GM23338 (cell line): ENCODE measurements around the gene AQP12B. TPM values are rescaled to one million over a fixed set of nuclear protein-coding genes. Genes with fewer than 3 reads are reported as not detected.
"Not testable (repeated sequence)": the region's sequence is repeated elsewhere in the genome, so short reads cannot be mapped to it uniquely, and the experiment has no call there.

Source experiments
- ATAC-seq: fragments of 200-7000 bp; cut with Tn5 transposase; 3 replicates; pipeline ENCODE4 v1.9.1; 2020
- DNase-seq: peaks from one replicate; pipeline ENCODE4 v3.0.0-alpha.2; 2015; ENCODE audit warnings: low spot score
- H2AFZ ChIP-seq: fragments of 200-600 bp; sonication (generic); 2 replicates; pipeline ENCODE4 v1.8.0; 2016; ENCODE audit warnings: antibody characterized with exemption, mild to moderate bottlenecking, moderate library complexity
- H3F3A ChIP-seq: fragments of 200-600 bp; sonication (generic); replicated peaks from 2 replicates; pipeline ENCODE4 v1.8.0; 2017; ENCODE audit warnings: antibody characterized with exemption, mixed run types, low read depth
- H3K27ac ChIP-seq: fragments of 200-600 bp; sonication (generic); 2 replicates; pipeline ENCODE4 v1.6.1; 2016; ENCODE audit warnings: low read depth
- H3K27me3 ChIP-seq: fragments of 200-600 bp; sonication (generic); 2 replicates; pipeline ENCODE4 v1.8.0; 2016; ENCODE audit warnings: mild to moderate bottlenecking, mixed run types, moderate library complexity; ENCODE audit not compliant: insufficient read depth
- H3K36me3 ChIP-seq: fragments of 200-600 bp; sonication (generic); 2 replicates; pipeline ENCODE4 v1.8.0; 2016; ENCODE audit warnings: mild to moderate bottlenecking; ENCODE audit not compliant: insufficient read depth
- H3K4me1 ChIP-seq: fragments of 200-600 bp; sonication (generic); 2 replicates; pipeline ENCODE4 v1.8.0; 2016; ENCODE audit warnings: mild to moderate bottlenecking, moderate library complexity; ENCODE audit not compliant: insufficient read depth
- H3K4me2 ChIP-seq: fragments of 200-600 bp; sonication (generic); 2 replicates; pipeline ENCODE4 v1.7.1; 2017; ENCODE audit warnings: mixed run types
- H3K4me3 ChIP-seq: fragments of 200-600 bp; sonication (generic); 2 replicates; pipeline ENCODE4 v1.6.1; 2016; ENCODE audit warnings: mixed run types
- H3K79me2 ChIP-seq: fragments of 200-600 bp; sonication (generic); replicated peaks from 2 replicates; pipeline ENCODE4 v1.8.0; 2017; ENCODE audit warnings: mild to moderate bottlenecking; ENCODE audit not compliant: insufficient read depth
- H3K9me2 ChIP-seq: fragments of 200-600 bp; sonication (generic); 2 replicates; pipeline ENCODE4 v1.8.0; 2017; ENCODE audit not compliant: insufficient read depth
- H4K20me1 ChIP-seq: fragments of 200-600 bp; sonication (generic); replicated peaks from 2 replicates; pipeline ENCODE4 v1.8.0; 2017; ENCODE audit warnings: mild to moderate bottlenecking; ENCODE audit not compliant: insufficient read depth
- H3K27ac Mint-ChIP-seq: 2 replicates; pipeline ENCODE4 v1.8.0; 2020; ENCODE audit warnings: inconsistent platforms, mild to moderate bottlenecking, moderate library complexity, mixed read lengths
- H3K27me3 Mint-ChIP-seq: 3 replicates; pipeline ENCODE4 v1.8.0; 2022; ENCODE audit warnings: low read depth, mild to moderate bottlenecking, moderate library complexity, mixed read lengths, inconsistent platforms; ENCODE audit not compliant: insufficient read depth, poor library complexity
- H3K36me3 Mint-ChIP-seq: 3 replicates; pipeline ENCODE4 v1.8.0; 2021; ENCODE audit warnings: low read depth, mild to moderate bottlenecking, inconsistent platforms, moderate library complexity, mixed read lengths
- H3K4me1 Mint-ChIP-seq: 3 replicates; pipeline ENCODE4 v1.8.0; 2020; ENCODE audit warnings: mild to moderate bottlenecking, inconsistent platforms, mixed read lengths
- H3K4me3 Mint-ChIP-seq: 3 replicates; pipeline ENCODE4 v1.8.0; 2021; ENCODE audit warnings: moderate library complexity, mild to moderate bottlenecking, inconsistent platforms, mixed read lengths
- H3K9me3 Mint-ChIP-seq: 3 replicates; pipeline ENCODE4 v1.8.0; 2020; ENCODE audit warnings: moderate library complexity, mild to moderate bottlenecking, inconsistent platforms, mixed read lengths
- CREB1 ChIP-seq: fragments of 250-450 bp; sonication (Bioruptor Pico); IDR thresholded peaks from 2 replicates; pipeline ENCODE4 v1.5.0; 2020; ENCODE audit warnings: low read depth, mild to moderate bottlenecking, moderate library complexity
- CTCF ChIP-seq, 2 experiments: fragments of 200-600 bp in 1 of 2; sonication (generic) in 1 of 2; conservative IDR thresholded peaks; 2 replicates each; pipeline versions ENCODE4 v1.5.1 to v1.6.1; 2016 to 2017; ENCODE audit warnings: antibody characterized with exemption in 2 of 2, low read depth in 2 of 2, mild to moderate bottlenecking in 2 of 2, moderate library complexity in 1 of 2
- EZH2 ChIP-seq: fragments of 200-600 bp; sonication (generic); IDR thresholded peaks from one replicate; pipeline ENCODE4 v1.8.0; 2017; ENCODE audit warnings: antibody characterized with exemption, mild to moderate bottlenecking, low read depth; ENCODE audit not compliant: unreplicated experiment
- EZH2phosphoT487 ChIP-seq: fragments of 200-600 bp; sonication (generic); IDR thresholded peaks from one replicate; pipeline ENCODE4 v1.8.1; 2018; ENCODE audit warnings: antibody characterized with exemption; ENCODE audit not compliant: unreplicated experiment
- NANOG ChIP-seq: IDR thresholded peaks from 2 replicates; pipeline ENCODE4 v1.6.1; 2016; ENCODE audit warnings: antibody characterized with exemption, borderline replicate concordance
- ZNF114 ChIP-seq: fragments of 250-450 bp; sonication (Bioruptor Pico); IDR thresholded peaks from 2 replicates; pipeline ENCODE4 v1.5.0; 2020; ENCODE audit warnings: mild to moderate bottlenecking, moderate library complexity
- ZNF462 ChIP-seq: fragments of 250-450 bp; sonication (Bioruptor Pico); IDR thresholded peaks from 2 replicates; pipeline ENCODE4 v1.5.0; 2020; ENCODE audit warnings: mild to moderate bottlenecking, moderate library complexity
- polyA plus RNA-seq: library from polyadenylated mRNA; unstranded; fragments of >200 nt; fragmentation: Nextera tagmentation; extraction: Ambion mirVana; gene quantifications from 2 replicates; pipeline ENCODE4 v1.2.1, GENCODE V29; 2016
- total RNA-seq: library from RNA; depleted of rRNA; stranded (reverse); fragments of >200 nt; shearing (Covaris generic); gene quantifications from 2 replicates; pipeline ENCODE4 v1.2.3, GENCODE V29; 2014

The AQP12B gene
- total and polyA plus RNA-seq, 2 experiments from 2014 or later = not detected

- H3K9me2 ChIP-seq, H3K4me2 ChIP-seq, H3K79me2 ChIP-seq, H3K36me3 Mint-ChIP-seq, H3K4me1 Mint-ChIP-seq, H3K27ac ChIP-seq, H2AFZ ChIP-seq, H3K9me3 Mint-ChIP-seq, H4K20me1 ChIP-seq, H3K4me3 ChIP-seq, H3K4me3 Mint-ChIP-seq, H3K27ac Mint-ChIP-seq, H3K4me1 ChIP-seq, DNase-seq, H3F3A ChIP-seq, H3K36me3 ChIP-seq: not testable (repeated sequence)
- peak; percentile 32 for ATAC-seq
- H3K27me3 Mint-ChIP-seq = peaks cover 29% of the 10 kb centered on the region
- peaks cover 26% of the 10 kb centered on the region for H3K27me3 ChIP-seq
Measured at GRCh38 chr2:240675345-240675744, 7.3 kb downstream of the AQP12B start.

GRCh38 chr2:240674461-240675184 is 8.1 kb downstream of the AQP12B start:
- not testable (repeated sequence) for H2AFZ ChIP-seq, H3K4me3 ChIP-seq, H3K36me3 ChIP-seq, H3K27ac ChIP-seq, H3K4me3 Mint-ChIP-seq, H3K27ac Mint-ChIP-seq, H3K9me3 Mint-ChIP-seq, H3K9me2 ChIP-seq, H3K4me2 ChIP-seq, H4K20me1 ChIP-seq, H3F3A ChIP-seq, DNase-seq, H3K79me2 ChIP-seq, H3K4me1 ChIP-seq, H3K36me3 Mint-ChIP-seq, ATAC-seq, H3K4me1 Mint-ChIP-seq
- H3K27me3 ChIP-seq = peaks cover 26% of the 10 kb centered on the region
- H3K27me3 Mint-ChIP-seq = peaks cover 29% of the 10 kb centered on the region

- H3F3A ChIP-seq = no peaks in the 10 kb centered on the region
- peaks cover 26% of the 10 kb centered on the region for H3K27me3 ChIP-seq
- H3K36me3 ChIP-seq = no peaks in the 10 kb centered on the region
- no peaks in the 10 kb centered on the region for H4K20me1 ChIP-seq
- no peaks in the 10 kb centered on the region for H3K4me1 Mint-ChIP-seq
- H3K4me1 ChIP-seq = no peaks in the 10 kb centered on the region
- DNase-seq = peak; percentile 76
- H3K4me3 Mint-ChIP-seq = 0 out of 3 replicates have a peak overlapping the region, but pooled peaks have one; percentile 7
- ATAC-seq = peak; percentile 68
- H3K27ac Mint-ChIP-seq = no peak overlapping the region
- no peaks in the 10 kb centered on the region for H3K79me2 ChIP-seq
- H3K27ac ChIP-seq = no peak overlapping the region
- peak overlapping the region; percentile 75 for H3K4me2 ChIP-seq
- peaks cover 29% of the 10 kb centered on the region for H3K27me3 Mint-ChIP-seq
- no peaks in the 10 kb centered on the region for H3K36me3 Mint-ChIP-seq
- H3K9me3 Mint-ChIP-seq = no peaks in the 10 kb centered on the region
- H3K9me2 ChIP-seq = no peaks in the 10 kb centered on the region
- H3K4me3 ChIP-seq = peak overlapping the region; percentile 51
- peak overlapping the region; percentile 87 for H2AFZ ChIP-seq
- no peak for TF ChIP-seq ZNF114 (CRISPR knock-in tag)
- no peak for TF ChIP-seq CTCF (conservative IDR thresholded peaks at IDR 0.05; ENCODE audit: low read depth in 2 of 2)
- TF ChIP-seq EZH2phosphoT487 = no peak
- TF ChIP-seq EZH2 = no peak
- no peak for TF ChIP-seq ZNF462 (CRISPR knock-in tag)
- TF ChIP-seq NANOG = no peak
- no peak for TF ChIP-seq CREB1 (CRISPR knock-in tag)
Measured at GRCh38 chr2:240672701-240673190, 9.9 kb downstream of the AQP12B start.
